Measurements from ENCODE around the gene MESD. TPM values are rescaled to one million over a fixed set of nuclear protein-coding genes. Genes with fewer than 3 reads are reported as not detected.

Gene MESD
- total and polyA plus RNA-seq, 2 donors from 2014 or later = 23.3 to 30.9 TPM

DNA sequence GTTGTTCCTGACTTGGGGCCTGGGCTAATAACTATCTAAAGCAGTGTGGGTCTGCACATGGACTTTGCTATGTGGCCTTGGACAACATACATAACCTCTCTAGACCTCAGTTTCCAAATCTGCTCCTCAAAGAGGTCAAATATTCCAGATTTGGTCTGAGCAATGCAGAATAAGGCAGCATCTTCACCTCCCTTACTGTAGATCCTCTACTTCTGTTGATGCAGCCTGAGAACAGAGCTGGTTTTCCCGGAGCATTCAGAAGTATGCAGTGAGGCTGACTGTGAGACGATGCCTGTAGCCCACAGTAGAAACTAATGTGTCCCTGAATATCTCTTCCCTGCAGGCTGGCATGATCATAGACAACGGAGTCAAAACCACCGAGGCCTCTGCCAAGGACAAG lies 65.3 kb downstream of the MESD start:
- intact Hi-C loops (cut with DNase I) = no loop called here
- H3K27ac ChIP-seq (ENCODE audit: low read depth in 2 of 2, low read length in 2 of 2) = no peak overlapping the region
- H3K4me1 ChIP-seq (ENCODE audit: control insufficient read depth in 2 of 3, insufficient read depth in 2 of 3, low read depth in 1 of 3, low read length in 3 of 3) = no peaks in the 10 kb centered on the region
- H3K4me3 ChIP-seq (ENCODE audit: low read length in 3 of 3) = no peak overlapping the region
- TF ChIP-seq, protein P1, sequence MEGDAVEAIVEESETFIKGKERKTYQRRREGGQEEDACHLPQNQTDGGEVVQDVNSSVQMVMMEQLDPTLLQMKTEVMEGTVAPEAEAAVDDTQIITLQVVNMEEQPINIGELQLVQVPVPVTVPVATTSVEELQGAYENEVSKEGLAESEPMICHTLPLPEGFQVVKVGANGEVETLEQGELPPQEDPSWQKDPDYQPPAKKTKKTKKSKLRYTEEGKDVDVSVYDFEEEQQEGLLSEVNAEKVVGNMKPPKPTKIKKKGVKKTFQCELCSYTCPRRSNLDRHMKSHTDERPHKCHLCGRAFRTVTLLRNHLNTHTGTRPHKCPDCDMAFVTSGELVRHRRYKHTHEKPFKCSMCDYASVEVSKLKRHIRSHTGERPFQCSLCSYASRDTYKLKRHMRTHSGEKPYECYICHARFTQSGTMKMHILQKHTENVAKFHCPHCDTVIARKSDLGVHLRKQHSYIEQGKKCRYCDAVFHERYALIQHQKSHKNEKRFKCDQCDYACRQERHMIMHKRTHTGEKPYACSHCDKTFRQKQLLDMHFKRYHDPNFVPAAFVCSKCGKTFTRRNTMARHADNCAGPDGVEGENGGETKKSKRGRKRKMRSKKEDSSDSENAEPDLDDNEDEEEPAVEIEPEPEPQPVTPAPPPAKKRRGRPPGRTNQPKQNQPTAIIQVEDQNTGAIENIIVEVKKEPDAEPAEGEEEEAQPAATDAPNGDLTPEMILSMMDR (IDR thresholded peaks at IDR 0.05; ENCODE audit: borderline replicate concordance, extremely low read depth, insufficient read depth) = no peak
- no peaks in the 10 kb centered on the region for H3K27me3 ChIP-seq (ENCODE audit: control insufficient read depth, insufficient read depth, low read length)
- H3K9ac ChIP-seq (ENCODE audit: low read length in 3 of 3) = no peak overlapping the region
- FAIRE-seq = no peak
- H3K36me3 ChIP-seq (ENCODE audit: control insufficient read depth in 2 of 3, insufficient read depth in 3 of 3, low read length in 3 of 3) = peaks cover 0 to 6% (median 0%) of the 10 kb centered on the region in 3 donors
- H3K9me3 ChIP-seq (ENCODE audit: control insufficient read depth in 2 of 3, insufficient read depth in 1 of 3, low read length in 3 of 3) = no peaks in the 10 kb centered on the region
- DNase-seq = no peak

DNA sequence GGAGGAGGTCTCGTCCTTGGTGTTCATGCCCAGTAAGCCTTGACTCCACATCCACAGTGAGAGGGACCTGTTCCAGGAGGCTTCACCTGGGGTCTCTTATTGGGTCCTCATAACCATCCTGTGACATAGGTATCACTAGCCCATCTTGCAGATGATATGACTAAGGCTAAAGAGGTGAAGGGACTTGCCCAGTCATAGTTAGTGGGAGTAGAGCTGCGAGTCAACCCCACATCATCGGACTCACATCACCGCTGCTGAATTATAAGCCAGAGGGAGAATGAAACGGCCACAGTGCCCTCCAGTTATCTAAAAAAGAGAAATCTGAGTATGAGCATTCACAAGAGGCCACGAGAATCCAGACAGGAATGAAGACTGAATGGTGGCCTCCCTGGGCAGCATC lies 66.0 kb downstream of the MESD start:
- H3K36me3 ChIP-seq (ENCODE audit: control insufficient read depth in 2 of 3, insufficient read depth in 3 of 3, low read length in 3 of 3) = peaks cover 0 to 6% (median 0%) of the 10 kb centered on the region in 3 donors
- no peak overlapping the region for H3K4me3 ChIP-seq (ENCODE audit: low read length in 3 of 3)
- no peaks in the 10 kb centered on the region for H3K9me3 ChIP-seq (ENCODE audit: control insufficient read depth in 2 of 3, insufficient read depth in 1 of 3, low read length in 3 of 3)
- DNase-seq = no peak
- no peaks in the 10 kb centered on the region for H3K4me1 ChIP-seq (ENCODE audit: control insufficient read depth in 2 of 3, insufficient read depth in 2 of 3, low read depth in 1 of 3, low read length in 3 of 3)
- no peaks in the 10 kb centered on the region for H3K27me3 ChIP-seq (ENCODE audit: control insufficient read depth, insufficient read depth, low read length)
- TF ChIP-seq, protein P1 (IDR thresholded peaks at IDR 0.05; ENCODE audit: borderline replicate concordance, extremely low read depth, insufficient read depth) = no peak
- H3K9ac ChIP-seq (ENCODE audit: low read length in 3 of 3) = no peak overlapping the region
- intact Hi-C loops (cut with DNase I) = no loop called here
- no peak for FAIRE-seq
- no peak overlapping the region for H3K27ac ChIP-seq (ENCODE audit: low read depth in 2 of 2, low read length in 2 of 2)

DNA sequence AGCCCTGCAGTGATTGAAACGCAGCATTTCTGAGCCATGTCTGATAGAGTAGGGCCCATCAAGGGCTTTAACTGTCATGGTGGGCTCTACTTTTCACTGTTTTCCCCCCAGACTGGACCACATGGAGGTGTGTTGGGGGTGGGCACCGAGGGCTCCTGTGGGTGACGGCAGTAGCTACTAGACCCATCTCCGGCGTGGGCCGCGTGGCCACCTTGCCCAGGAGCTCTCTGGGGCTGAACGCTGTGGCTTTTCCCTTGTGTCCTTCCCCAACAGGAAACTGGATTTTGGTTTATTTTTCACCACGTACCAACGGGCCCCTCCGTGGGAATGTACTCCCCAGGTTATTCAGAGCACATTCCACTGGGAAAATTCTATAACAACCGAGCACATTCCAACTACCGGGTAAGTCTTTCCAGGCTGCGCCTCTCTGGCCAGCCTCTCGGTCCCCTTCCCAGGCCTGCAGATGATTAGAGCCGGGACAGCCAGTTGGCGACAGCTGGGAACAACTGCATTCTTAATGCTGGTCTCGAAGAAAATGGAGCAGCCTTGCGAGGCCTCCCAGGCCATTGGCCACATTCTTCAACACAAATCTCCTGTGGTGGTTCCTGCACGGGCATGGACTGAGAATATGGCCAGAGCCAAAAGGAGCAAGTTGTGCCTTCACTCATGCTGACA lies 67.7 kb downstream of the MESD start:
- H3K9ac ChIP-seq (ENCODE audit: low read length in 3 of 3) = no peak overlapping the region
- H3K27ac ChIP-seq (ENCODE audit: low read depth in 2 of 2, low read length in 2 of 2) = no peak overlapping the region
- DNase-seq = no peak
- H3K36me3 ChIP-seq (ENCODE audit: control insufficient read depth in 2 of 3, insufficient read depth in 3 of 3, low read length in 3 of 3) = peaks cover 0 to 6% (median 0%) of the 10 kb centered on the region in 3 donors
- no peaks in the 10 kb centered on the region for H3K27me3 ChIP-seq (ENCODE audit: control insufficient read depth, insufficient read depth, low read length)
- TF ChIP-seq, protein P1 (IDR thresholded peaks at IDR 0.05; ENCODE audit: borderline replicate concordance, extremely low read depth, insufficient read depth) = no peak
- no peaks in the 10 kb centered on the region for H3K9me3 ChIP-seq (ENCODE audit: control insufficient read depth in 2 of 3, insufficient read depth in 1 of 3, low read length in 3 of 3)
- H3K4me1 ChIP-seq (ENCODE audit: control insufficient read depth in 2 of 3, insufficient read depth in 2 of 3, low read depth in 1 of 3, low read length in 3 of 3) = no peaks in the 10 kb centered on the region
- no peak overlapping the region for H3K4me3 ChIP-seq (ENCODE audit: low read length in 3 of 3)
- no peak for FAIRE-seq
- intact Hi-C loops (cut with DNase I) = no loop called here
